ENCODE measurements around the gene PLEKHA5.

- no peak for TF ChIP-seq CTCF (IDR thresholded peaks at IDR 0.05)
- TF ChIP-seq POLR2A (IDR thresholded peaks at IDR 0.05): no peak
Measured at GRCh38 chr12:19415563-19415962, 286.0 kb downstream of the PLEKHA5 start.

All from testis (tissue), 2 donors.